Osteocyte (in vitro differentiated cells): ENCODE measurements around the gene LRRC14B. TPM values are rescaled to one million over a fixed set of nuclear protein-coding genes. Genes with fewer than 3 reads are reported as not detected.

ENCODE experiments used
- DNase-seq: peaks from one replicate; pipeline ENCODE4 v3.0.0; 2021; ENCODE audit warnings: mixed read lengths; ENCODE audit not compliant: unreplicated experiment; ENCODE audit errors: extremely low spot score
- H3K27ac Mint-ChIP-seq: one replicate; pipeline ENCODE4 v1.8.0; 2021; ENCODE audit warnings: mild to moderate bottlenecking, mixed read lengths; ENCODE audit not compliant: unreplicated experiment
- H3K27me3 Mint-ChIP-seq: one replicate; pipeline ENCODE4 v1.8.0; 2021; ENCODE audit warnings: mixed read lengths; ENCODE audit not compliant: unreplicated experiment
- H3K36me3 Mint-ChIP-seq: one replicate; pipeline ENCODE4 v1.8.0; 2021; ENCODE audit warnings: mixed read lengths; ENCODE audit not compliant: unreplicated experiment
- H3K4me1 Mint-ChIP-seq: one replicate; pipeline ENCODE4 v1.8.0; 2021; ENCODE audit warnings: mixed read lengths; ENCODE audit not compliant: unreplicated experiment
- H3K4me3 Mint-ChIP-seq: one replicate; pipeline ENCODE4 v1.8.0; 2021; ENCODE audit warnings: mild to moderate bottlenecking, moderate library complexity, mixed read lengths; ENCODE audit not compliant: unreplicated experiment
- H3K9me3 Mint-ChIP-seq: one replicate; pipeline ENCODE4 v1.8.0; 2021; ENCODE audit warnings: mixed read lengths; ENCODE audit not compliant: unreplicated experiment
- CTCF ChIP-seq: fragments of 200-600 bp; sonication (generic); IDR thresholded peaks from 2 replicates; pipeline ENCODE4 v1.5.0; 2021; ENCODE audit warnings: antibody characterized with exemption, mild to moderate bottlenecking, moderate library complexity
- long read RNA-seq: library from polyadenylated mRNA; unstranded; transcript quantifications from one replicate; pipeline ENCODE4 v2.0.0, GENCODE V29; 2021
- total RNA-seq: library from RNA; stranded (reverse); gene quantifications from 2 replicates; pipeline ENCODE4 v1.2.1, GENCODE V29; 2021

LRRC14B gene
- total RNA-seq: not detected in 2 replicates
- long read RNA-seq: 0 reads

- no peak for TF ChIP-seq CTCF
- Mint-ChIP-seq H3K4me1 (peaks cover 7% of the 10 kb centered on the region), H3K4me3 (no peak within 1 kb of the TSS), H3K27ac (peak within 1 kb of the TSS; percentile 45), H3K36me3 (no peaks in the 10 kb centered on the region), H3K9me3 (no peaks in the 10 kb centered on the region), H3K27me3 (no peaks in the 10 kb centered on the region)
- DNase-seq: no peak
Observed at GRCh38 chr5:191036-191948, at the start of gene LRRC14B. LRRC14B (plus strand) TSS chr5:191495; CDS start chr5:191539, 44 bp downstream.

DNA sequence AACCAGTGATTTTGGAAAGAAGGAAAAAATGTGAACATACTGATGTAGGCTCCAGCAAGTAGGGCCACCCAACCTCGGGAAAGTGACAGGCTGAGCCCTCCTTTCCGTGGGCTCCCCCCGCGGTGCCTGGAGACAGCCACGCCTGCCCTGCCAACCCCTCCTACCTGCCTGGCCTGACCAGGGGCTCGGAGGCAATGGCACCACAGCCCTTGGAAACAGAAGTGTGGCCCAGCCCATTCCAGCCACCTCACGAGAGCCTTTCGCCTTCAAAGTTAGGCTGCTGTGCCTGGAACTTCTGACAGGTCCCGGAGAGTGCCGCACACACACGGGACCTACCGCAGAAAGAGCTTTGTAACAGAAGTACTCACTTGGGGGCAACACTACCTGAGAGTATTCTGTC lies 49.5 kb upstream of the LRRC14B start:
- Mint-ChIP-seq H3K4me1 (no peaks in the 10 kb centered on the region), H3K9me3 (no peaks in the 10 kb centered on the region), H3K4me3 (no peak overlapping the region), H3K27ac (no peak overlapping the region), H3K36me3 (peaks cover under 1% of the 10 kb centered on the region), H3K27me3 (peaks cover 2% of the 10 kb centered on the region)
- no peak for TF ChIP-seq CTCF
- no peak for DNase-seq

- Mint-ChIP-seq H3K9me3 (peaks cover 2% of the 10 kb centered on the region), H3K27ac (no peak overlapping the region), H3K4me1 (no peaks in the 10 kb centered on the region), H3K36me3 (peaks cover 6% of the 10 kb centered on the region), H3K27me3 (peaks cover 2% of the 10 kb centered on the region), H3K4me3 (no peak overlapping the region)
- no peak for DNase-seq
- no peak for TF ChIP-seq CTCF
Observed at GRCh38 chr5:142246-142810, 49.0 kb upstream of the LRRC14B start.

DNA sequence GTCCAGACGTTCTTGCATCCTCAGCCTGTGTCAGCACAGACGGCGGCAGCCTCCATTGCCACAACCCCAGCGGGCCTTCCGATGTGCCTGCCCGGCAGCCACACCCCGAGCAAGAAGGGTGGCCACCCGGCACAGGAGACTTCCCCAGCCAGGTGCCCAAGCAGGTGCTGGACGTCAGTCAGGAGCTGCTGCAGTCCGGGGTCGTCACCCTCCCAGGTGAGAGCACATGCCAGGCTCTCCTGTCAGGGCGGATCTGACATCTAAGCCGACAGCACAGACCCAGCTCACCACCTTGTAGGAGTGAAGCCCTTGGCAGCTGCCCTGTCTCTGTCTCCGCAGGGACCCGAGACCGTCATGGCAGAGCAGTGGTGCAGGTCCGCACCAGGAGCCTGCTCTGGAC lies 48.3 kb upstream of the LRRC14B start:
- H3K36me3 Mint-ChIP-seq: peaks cover 10% of the 10 kb centered on the region
- H3K27me3 Mint-ChIP-seq: peaks cover 2% of the 10 kb centered on the region
- H3K4me3 Mint-ChIP-seq: no peak overlapping the region
- H3K4me1 Mint-ChIP-seq: no peaks in the 10 kb centered on the region
- H3K27ac Mint-ChIP-seq: no peak overlapping the region
- no peak for DNase-seq
- peaks cover 9% of the 10 kb centered on the region for H3K9me3 Mint-ChIP-seq
- no peak for TF ChIP-seq CTCF

GRCh38 chr5:144941-145340 lies 46.4 kb upstream of the LRRC14B start:
- Mint-ChIP-seq H3K4me1 (peaks cover 5% of the 10 kb centered on the region), H3K4me3 (no peak overlapping the region), H3K9me3 (peaks cover 17% of the 10 kb centered on the region), H3K27me3 (peaks cover 2% of the 10 kb centered on the region), H3K36me3 (peaks cover 10% of the 10 kb centered on the region), H3K27ac (no peak overlapping the region)
- DNase-seq: no peak
- TF ChIP-seq CTCF: no peak
